Embryonic facial prominence (tissue), 1 donor: ENCODE results near the gene EIF4B.
A peak's percentile ranks its signal among the peaks of the same experiment; 100 is the strongest.
"Not testable (repeated sequence)": the region's sequence is repeated elsewhere in the genome, so short reads cannot be mapped to it uniquely, and the experiment has no call there.

Experiments used
- DNase-seq: peaks from one replicate; pipeline ENCODE4 v3.0.0-alpha.2; 2016; ENCODE audit errors: extremely low spot score

Gene EIF4B, protein sequence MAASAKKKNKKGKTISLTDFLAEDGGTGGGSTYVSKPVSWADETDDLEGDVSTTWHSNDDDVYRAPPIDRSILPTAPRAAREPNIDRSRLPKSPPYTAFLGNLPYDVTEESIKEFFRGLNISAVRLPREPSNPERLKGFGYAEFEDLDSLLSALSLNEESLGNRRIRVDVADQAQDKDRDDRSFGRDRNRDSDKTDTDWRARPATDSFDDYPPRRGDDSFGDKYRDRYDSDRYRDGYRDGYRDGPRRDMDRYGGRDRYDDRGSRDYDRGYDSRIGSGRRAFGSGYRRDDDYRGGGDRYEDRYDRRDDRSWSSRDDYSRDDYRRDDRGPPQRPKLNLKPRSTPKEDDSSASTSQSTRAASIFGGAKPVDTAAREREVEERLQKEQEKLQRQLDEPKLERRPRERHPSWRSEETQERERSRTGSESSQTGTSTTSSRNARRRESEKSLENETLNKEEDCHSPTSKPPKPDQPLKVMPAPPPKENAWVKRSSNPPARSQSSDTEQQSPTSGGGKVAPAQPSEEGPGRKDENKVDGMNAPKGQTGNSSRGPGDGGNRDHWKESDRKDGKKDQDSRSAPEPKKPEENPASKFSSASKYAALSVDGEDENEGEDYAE

GRCh38 chr12:53005986-53006809 lies at the start of gene EIF4B:
Gene EIF4B (plus strand): TSS chr12:53006456. CDS start chr12:53006484, 28 bp downstream.
- DNase-seq, result peak; percentile 100

- no peak for DNase-seq
These were observed 49.3 kb upstream of the EIF4B start for GRCh38 chr12:52956987-52957386.

- no peak for DNase-seq
These were observed 41.5 kb upstream of the EIF4B start for GRCh38 chr12:52964556-52965336.

GRCh38 chr12:52965337-52965731 lies 40.9 kb upstream of the EIF4B start:
- DNase-seq, result no peak

- no peak for DNase-seq
These were observed 37.0 kb upstream of the EIF4B start for GRCh38 chr12:52969166-52969795.

GRCh38 chr12:52969828-52970569 lies 36.3 kb upstream of the EIF4B start:
- DNase-seq, result no peak

DNA sequence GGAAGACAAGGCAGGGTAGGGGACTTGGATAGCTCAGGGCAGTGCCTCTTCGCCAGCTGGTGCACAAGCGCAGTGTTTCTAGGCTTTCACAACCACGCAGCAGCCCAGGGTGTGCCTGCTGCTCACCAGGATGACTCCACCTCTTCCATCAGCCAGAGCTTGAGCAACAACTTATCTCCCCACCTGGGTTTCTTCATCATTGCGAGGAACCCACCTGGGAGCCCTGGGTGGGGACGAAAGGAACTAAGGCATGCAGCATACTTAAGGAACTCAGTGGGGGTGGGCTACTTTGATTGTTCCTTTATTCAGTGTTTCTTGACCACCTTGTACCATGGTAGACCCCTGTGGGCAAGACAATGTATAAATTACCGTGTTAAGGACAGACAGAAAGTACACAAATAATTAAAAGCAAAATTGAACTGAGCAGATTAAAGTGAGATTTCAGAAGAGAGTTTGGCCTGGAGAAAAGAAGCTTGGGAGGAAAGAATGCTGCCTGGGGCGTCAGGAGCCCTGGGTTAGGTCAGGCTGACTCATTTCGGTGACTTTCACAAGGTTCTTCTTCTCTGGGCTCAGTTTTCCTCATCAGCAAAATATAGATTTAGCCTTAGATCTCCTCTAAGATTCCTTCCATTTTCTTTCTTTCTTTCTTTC lies 34.5 kb upstream of the EIF4B start:
- no peak for DNase-seq

DNA sequence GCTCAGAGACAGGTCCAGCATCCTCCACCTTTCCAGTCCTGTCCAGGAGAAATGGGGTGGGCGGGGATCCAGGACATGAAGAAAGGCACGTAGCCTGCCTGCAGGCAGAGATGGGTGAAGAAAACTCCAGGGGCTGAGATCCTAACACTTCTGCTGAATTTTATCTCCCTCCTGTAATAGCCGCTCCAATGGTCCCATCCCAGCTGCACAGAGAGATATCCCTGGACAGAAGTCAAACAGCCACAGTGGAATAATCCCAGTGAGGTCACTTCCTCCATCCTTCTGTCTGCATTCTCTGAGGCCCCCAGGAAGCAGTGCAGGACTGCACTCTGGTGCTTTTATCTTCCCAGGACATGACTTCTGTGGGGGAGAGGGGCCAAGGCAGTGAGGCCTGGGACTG lies 31.1 kb upstream of the EIF4B start:
- DNase-seq, result no peak

- no peak for DNase-seq
These were observed 30.3 kb upstream of the EIF4B start for GRCh38 chr12:52975820-52976573.

DNA sequence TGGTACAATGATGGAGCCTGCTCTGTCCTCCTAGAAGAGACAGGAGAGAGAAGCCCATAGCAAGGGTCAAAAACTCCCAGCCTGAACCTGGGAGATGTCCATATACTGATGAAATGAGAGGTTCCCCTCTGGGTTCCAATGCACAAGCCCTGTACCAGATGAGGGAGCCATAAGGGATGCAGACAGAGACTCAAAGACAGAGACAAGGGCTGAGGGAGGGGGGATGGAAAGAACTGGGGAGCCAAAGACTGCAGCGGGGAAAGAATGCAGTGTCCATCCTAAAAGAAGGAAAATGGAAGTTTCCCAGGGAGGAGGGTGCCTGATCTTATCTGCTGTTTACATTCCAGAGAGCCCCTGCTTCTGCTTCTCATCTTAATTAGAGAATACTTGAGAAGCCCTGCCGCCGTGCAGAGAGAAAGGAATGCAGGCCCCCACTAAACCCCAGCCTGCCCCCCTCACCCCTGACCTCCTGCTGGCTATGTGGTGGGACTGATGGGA lies 29.6 kb upstream of the EIF4B start:
- no peak for DNase-seq

GRCh38 chr12:52977170-52977569 lies 29.1 kb upstream of the EIF4B start:
- no peak for DNase-seq

DNA sequence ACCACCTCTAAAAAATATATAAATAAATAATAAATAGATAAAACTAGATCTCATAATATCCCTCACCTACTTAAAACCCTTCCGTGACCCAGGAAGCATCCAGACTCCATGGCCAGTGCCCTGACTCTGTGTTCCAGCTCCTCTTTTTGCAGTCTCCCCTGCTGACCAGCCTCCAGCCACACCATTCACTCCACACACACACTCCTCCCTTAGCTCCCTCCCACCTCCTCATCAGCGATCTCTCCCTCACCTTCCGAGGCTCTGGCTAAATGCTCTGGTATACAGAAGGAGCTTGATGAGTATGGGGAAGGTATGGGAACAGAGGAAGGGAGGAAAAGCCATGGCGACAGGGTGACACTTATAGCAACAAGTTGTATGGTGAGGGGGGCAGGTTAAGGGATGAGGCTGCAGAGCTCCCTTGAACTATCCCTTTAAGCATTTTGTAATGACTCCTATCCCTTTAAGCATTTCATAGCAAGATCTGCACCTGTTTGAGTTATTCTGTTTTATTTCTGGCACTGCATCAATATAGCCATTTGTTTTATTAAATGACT lies 26.1 kb upstream of the EIF4B start:
- no peak for DNase-seq

DNA sequence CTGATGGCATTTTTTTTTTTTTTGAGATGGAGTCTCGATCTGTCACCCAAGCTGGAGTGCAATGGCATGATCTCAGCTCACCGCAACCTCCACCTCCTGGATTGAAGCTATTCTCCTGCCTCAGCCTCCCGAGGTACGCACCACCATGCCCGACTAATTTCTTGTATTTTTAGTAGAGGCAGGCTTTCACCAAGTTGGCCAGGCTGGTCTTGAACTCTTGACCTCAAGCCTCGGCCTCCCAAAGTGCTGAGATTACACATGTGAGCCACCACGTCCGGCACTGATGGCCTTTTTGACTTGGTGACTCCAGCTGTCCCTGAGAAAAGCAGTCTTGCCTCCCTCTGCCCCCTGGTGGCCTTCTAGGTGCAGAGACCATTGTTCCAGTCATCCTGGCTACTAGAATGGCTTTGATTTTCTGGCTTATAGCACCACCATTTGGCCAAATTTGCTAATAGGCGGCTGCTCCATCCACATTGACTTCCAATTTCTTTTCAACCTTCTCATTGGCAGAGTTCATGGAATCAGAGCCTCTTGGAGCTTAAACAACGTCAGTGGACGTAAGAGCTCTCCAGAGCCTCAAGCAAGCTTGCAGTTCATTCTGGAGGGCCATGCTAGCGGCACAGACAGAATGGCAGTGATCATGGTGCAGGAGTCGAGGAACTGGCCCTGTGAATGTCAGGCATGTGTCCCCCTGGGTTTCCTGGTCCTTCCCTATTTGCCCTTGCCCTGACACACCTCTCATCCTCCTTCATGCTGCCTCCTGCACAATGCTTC lies 25.4 kb upstream of the EIF4B start:
- DNase-seq, result peak; percentile 81

DNA sequence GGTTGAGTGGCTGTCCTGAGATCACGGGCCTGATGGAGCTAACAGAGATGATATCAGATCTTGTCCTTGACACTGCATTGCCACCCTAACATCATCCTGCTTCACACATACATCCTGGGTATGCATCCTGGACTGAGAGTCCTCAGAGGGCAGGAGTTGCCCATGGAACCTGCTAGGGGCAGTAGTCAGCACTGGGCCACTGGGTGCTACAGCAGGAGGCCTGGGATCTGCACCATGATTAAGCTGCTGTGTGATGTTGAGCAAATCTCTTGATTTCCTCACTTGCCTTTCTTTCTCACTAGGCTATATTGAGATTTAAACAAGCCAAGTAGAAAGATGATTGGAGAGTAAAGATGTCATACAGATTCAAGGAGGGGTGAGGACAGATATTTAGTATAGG lies 22.1 kb upstream of the EIF4B start:
- no peak for DNase-seq

DNA sequence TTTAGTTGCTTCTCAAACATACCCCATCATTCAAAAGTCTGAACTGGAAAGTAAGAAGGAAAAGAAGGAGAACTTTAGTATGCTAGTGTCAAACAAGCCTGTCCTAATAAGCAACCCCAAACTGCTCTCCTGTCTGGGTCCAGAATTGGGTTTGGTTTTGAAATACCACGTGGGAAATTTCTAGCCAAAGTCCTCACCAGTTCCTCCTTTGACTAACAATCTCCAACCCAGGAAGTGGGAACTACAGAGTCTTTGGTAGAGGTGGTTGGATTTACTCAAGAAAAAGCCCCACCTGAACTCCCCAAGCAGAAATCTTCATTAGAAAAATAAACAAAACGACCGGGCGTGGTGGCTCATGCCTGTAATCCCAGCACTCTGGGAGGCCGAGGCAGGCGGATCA lies 17.4 kb upstream of the EIF4B start:
- no peak for DNase-seq

- DNase-seq, result no peak
These were observed 16.1 kb upstream of the EIF4B start for GRCh38 chr12:52990206-52990605.

- DNase-seq, result not testable (repeated sequence)
These were observed 14.0 kb upstream of the EIF4B start for GRCh38 chr12:52992240-52992639.
